ENCODE data around the gene MTRF1. TPM values are rescaled to one million over a fixed set of nuclear protein-coding genes. Genes with fewer than 3 reads are reported as not detected.

Gene MTRF1
- total RNA-seq, 1 experiment from 2014 or later, result 11.4 TPM

Other genes starting within 250 kb of the MTRF1 start
- gene ELF1, start 244.3 kb downstream of the MTRF1 start, total RNA-seq (2021; ENCODE audit: unreplicated experiment), result 30.0 TPM
- gene WBP4, start 202.1 kb downstream of the MTRF1 start, total RNA-seq (2021; ENCODE audit: unreplicated experiment), result 14.5 TPM
- 9.1 TPM for gene KBTBD6, start 130.8 kb downstream of the MTRF1 start, total RNA-seq (2021; ENCODE audit: unreplicated experiment)
- gene KBTBD7, start 69.0 kb downstream of the MTRF1 start, total RNA-seq (2021; ENCODE audit: unreplicated experiment), result 6.2 TPM
- 19.1 TPM for gene NAA16, start 47.7 kb upstream of the MTRF1 start, total RNA-seq (2021; ENCODE audit: unreplicated experiment)
- gene RGCC, start 194.0 kb upstream of the MTRF1 start, total RNA-seq (2021; ENCODE audit: unreplicated experiment), result 3.2 TPM